GM19372 (cell line): ENCODE results near the gene GPATCH2L.
A peak's percentile ranks its signal among the peaks of the same experiment; 100 is the strongest.

Experiments
- ATAC-seq: cut with Tn5 transposase; IDR thresholded peaks from one replicate; pipeline ENCODE4 v1.9.1; 2021; ENCODE audit warnings: mild to moderate bottlenecking, low read depth, moderate library complexity; ENCODE audit not compliant: unreplicated experiment

GPATCH2L gene

GRCh38 chr14:76195003-76195402 is 43.3 kb downstream of the GPATCH2L start:
- ATAC-seq, result no peak

DNA sequence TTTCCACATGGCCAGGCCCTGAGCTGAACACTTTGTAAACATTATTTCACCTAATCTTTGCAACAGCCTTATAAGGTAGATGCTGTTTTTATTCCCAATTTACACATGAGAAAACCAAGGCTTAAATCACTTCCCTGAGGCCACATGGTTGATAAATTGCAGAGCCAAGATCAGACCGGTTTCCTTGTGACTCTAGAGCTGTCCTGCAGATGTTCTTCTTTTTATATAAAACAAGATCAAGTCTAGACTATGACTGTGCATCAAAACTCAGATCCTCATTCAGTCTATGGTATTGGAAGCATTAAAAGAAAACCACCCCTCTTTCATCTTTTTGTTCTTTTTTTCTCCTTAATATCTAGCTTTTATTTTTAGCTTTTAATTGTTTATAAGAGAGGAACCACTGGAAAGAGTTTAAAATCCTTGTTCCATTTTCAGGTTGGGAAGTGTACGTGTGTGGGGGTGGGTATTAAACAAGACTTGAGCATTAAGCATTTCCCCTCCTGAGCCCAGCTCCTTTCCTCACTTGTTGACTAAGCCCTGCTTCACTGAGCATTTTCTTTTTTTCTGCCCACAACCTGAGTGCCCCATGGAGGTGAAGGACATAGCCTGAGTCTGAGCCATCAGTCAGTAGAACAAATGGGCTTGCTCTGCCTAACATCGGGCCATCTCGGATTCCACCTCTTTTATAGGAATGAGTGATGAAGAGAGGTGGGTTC is 45.4 kb downstream of the GPATCH2L start:
- ATAC-seq, result no peak

DNA sequence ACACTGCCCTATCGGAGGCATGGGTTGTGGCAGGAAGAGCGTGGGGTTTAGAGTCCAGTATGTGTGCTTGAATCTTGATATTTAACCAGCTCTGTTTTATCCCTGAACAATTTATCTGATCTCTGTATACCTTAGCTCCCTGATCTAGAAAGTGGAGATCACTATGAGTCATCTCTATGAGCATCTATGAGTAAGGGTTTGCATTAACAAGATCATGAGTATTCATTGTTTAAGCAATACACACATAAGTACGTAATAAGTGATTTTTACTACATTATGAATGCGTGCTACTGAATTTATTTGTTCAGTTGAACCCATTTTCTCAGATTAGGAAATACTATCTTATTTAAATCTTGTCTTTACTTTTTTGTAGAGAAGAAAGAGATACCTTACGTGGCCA is 49.4 kb downstream of the GPATCH2L start:
- no peak for ATAC-seq

DNA sequence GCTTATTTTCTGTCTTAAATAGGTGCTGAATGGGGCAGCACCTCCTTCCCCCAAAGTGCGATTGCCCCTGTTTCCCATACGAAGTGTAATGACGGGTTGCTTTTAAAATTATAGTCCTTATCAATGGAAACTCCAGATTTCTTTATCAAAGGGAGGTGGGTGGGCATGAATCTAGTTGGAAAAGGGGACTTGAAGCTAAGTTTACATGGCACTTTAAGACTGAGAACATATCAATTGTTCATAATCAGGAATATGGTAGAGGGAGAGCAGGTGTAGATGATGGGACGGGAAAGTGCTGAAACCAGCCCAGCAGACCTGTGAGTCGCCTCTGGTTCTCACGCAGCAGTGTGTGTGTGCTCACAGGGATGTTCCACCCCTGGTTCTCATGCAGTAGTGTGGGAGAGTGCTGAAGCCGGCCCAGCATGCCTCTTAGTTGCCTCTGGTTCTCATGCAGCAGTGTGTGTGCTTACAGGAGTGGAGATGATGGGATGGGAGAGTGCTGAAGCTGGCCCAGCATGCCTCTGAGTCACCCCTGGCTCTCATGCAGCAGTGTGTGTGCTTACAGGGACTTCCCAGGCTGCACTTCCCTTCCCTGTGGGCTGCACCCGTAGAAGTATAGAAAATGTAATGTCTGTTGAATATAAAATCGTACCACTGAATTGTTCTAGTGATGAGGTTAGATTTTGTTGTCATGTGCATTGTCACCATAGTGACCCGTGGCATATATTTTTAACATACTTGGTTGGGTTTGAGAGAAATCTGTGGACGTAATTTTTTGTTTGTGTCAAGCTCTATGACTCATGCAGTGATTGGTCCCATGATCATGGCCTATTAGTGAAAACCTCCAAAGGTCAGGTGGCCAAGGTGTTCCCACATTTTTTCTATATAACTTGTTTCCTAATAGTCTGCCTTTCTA is 51.6 kb downstream of the GPATCH2L start:
- peak; percentile 70 for ATAC-seq

- ATAC-seq, result no peak
Measured at GRCh38 chr14:76204461-76205230, 52.9 kb downstream of the GPATCH2L start.

DNA sequence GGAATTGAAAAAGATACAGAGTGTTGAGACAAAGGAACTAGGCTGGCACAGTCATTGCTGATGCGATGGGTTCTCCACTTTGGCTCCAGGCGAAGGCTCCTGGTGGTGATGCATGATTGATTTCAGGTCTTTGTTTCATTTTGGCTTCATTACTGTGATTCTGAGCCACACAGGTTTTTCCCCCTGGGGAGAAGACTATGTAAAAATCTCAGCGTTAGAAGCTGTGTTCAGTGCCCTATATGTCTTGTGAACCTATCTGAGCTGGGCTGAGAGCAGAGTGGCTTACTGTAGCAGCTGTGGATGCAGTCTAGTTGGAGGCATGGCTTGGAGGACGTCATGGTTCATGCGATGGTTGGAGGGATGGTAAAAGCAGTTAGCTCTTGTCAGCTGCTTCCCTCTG is 54.0 kb downstream of the GPATCH2L start:
- ATAC-seq, result no peak

GRCh38 chr14:76208340-76208739 is 56.6 kb downstream of the GPATCH2L start:
- no peak for ATAC-seq

GRCh38 chr14:76212242-76212641 is 60.5 kb downstream of the GPATCH2L start:
- ATAC-seq, result no peak

DNA sequence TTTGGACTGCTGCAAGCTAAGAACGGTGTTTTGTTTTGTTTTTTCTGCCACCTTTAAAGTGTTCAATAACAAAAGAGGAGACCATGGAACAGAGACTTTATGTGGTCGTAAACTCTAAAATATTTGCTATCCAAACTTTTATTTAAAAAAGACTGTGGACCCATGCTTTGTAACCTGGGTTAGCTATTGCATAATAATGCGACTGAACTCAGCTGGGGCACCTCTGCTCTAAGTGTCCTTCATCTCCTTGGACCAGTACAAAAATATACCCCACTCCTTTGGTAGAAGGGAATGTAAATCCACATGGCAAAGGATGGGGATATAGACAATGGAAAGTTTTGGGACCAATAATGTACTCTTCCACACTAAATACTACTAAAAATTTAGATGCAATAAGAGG is 65.5 kb downstream of the GPATCH2L start:
- ATAC-seq, result no peak

DNA sequence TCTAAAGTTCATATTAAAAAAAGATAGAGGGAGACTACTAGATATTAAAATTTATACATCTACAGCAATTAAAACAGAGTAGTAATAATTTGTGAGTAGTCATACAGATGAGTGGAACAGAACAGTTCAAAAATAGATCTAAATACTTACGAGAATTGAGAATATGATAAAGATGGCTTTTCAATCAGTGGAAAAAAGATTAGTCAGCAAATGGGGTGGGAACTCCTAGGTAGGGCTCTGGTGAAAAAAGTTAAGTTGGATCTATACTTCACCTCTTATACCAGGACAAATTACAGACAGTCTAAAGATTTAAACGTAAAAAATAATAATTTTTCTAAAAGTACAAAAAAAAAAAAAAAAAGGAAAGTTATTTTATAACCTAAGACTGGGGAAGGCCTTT is 66.9 kb downstream of the GPATCH2L start:
- ATAC-seq, result no peak

DNA sequence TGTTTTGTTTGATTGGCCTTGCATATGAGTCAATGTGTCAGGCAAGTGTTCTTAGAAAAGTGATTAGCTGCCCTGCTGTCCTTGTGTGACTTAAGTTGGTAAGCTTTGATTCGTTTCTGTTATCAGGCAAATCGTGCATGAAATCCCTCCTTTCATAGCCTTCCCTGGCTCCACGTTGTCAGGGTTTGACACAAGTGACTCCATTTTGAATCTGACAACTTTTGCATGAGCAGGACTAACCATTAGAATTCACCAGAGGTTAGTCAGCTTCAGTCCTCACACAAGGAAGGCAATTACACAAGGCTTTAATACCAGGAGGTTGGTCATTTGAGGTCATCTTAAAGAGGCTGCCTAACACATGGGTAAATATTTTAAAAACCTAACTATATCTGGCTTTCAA is 68.2 kb downstream of the GPATCH2L start:
- no peak for ATAC-seq

DNA sequence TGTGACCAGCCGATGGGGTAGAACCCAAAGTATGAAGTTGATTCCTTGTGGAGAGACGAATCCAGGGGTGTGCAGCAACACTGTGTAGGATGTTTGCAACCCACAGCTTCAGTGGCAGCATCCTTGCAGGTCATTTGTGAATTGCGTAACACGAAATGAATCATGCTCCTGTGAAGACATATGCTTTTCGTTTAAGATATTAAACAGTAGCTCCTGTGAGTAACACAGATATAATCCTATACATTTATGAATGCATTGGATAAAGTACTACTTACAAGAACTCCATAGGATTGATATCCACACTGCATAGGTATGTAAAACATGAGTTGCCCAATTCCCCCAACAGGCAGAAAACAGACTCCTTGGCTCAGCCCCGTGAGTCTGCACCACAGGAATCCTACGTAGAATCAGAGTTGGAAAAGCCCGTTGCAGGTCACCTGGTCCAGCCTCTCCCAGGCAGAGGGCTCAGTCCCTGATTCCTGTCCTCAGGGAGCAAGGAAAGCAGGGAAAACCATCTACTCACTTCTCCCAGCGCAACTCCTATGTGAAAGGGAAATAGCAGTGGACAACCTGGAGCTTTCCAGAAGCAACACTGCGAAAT is 75.8 kb downstream of the GPATCH2L start:
- no peak for ATAC-seq

- ATAC-seq, result no peak
Measured at GRCh38 chr14:76228138-76228537, 76.4 kb downstream of the GPATCH2L start.

DNA sequence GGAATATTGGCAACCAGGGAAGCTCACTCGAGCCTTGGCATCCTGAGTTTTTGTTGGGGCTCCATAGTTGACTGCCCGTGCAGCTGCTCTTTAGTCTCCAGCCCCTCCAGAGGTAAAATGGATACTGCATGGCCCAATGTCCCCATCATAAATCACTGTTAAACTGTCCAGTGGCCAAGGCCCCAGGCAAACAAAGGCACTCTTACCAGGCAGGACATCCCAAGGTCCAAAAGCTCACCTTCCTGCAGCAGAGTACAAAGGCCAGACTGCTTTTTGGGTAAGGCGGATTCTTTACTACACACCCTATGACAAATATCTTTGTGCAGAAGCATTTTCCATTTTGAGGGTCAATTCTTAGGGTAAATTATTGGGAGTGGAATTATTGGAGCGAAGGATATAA is 81.1 kb downstream of the GPATCH2L start:
- ATAC-seq, result no peak

DNA sequence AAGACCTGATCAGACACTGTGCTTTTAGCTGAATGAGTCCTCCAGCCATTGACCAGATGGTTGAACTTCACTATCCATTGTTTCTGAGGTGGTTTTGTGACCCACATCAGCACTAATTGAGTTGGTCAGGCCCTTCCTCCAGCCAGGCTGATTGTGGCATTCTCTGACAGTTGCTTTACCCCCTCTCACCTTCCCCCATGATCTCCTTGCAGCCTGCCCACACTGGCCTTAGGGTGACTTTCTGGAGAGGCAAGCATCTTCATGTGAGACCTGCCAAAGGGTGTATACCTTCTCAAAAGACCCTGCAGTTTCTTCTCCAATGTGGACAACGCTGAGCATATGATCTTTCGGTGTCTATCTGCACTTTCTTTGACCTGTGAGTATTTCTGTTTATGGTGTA is 83.9 kb downstream of the GPATCH2L start:
- no peak for ATAC-seq

- peak; percentile 79 for ATAC-seq
Measured at GRCh38 chr14:76236172-76237130, 84.7 kb downstream of the GPATCH2L start.

DNA sequence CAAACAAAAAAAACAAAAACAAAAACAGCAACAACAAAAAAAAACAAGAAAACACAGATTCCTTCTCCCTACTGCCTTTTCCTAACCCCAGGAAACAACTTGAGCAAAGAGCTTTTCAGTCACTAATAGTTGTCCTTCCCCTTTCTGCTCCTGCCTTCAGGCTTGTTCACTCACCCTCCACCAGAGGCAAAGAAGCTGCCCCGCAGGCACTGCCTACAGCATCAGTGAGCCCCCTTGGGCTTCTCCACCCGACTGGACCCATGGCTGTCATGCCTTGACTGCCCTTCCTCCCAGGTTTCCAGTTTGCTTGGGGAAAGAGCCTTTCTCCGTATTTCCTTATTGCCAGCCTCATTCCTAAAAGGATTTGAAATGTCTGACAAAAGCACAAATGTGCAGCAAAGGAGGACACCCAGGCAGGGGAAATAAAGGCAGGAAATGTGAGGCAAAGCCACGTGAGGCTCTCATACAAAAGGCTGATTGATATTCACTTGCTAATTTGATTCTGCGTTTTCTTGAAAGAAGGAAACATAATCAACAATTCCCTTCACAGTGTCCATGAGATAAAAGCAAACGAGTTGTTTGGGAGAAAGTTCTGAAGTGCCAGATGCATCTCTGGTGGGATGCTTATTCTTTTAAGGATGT is 85.7 kb downstream of the GPATCH2L start:
- ATAC-seq, result no peak

GRCh38 chr14:76245097-76245496 is 93.4 kb downstream of the GPATCH2L start:
- no peak for ATAC-seq

DNA sequence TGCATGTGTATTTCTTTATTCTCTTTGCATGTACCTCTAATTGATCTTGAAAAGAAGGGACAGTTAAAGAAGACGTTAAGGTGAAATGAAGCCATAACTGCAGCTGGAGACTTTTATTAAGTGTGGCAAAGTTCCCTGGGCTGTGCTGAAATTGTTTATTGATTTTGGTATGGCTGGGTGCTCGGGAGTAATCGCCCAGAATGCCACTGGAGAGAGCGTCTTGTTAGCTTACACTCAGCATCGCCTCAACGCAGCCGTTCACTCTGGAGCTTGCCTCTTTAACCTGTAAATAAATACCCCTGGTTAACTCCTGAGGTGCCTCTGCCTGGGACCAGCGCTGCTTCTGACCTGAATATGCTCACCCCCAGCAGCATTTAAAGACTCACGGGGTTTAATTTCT is 98.6 kb downstream of the GPATCH2L start:
- ATAC-seq, result no peak
